HEK293T (cell line): ENCODE measurements around the gene APBB2.

Experiments used
- ARNT ChIP-seq: fragments of 450-650 bp; IDR thresholded peaks from 2 replicates; pipeline ENCODE4 v1.6.1; 2017; ENCODE audit warnings: mild to moderate bottlenecking
- BHLHE40 ChIP-seq: fragments of 450-650 bp; IDR thresholded peaks from 2 replicates; pipeline ENCODE4 v1.6.1; 2016; ENCODE audit warnings: mild to moderate bottlenecking, moderate library complexity, borderline replicate concordance
- ELF4 ChIP-seq: fragments of 450-650 bp; IDR thresholded peaks from 2 replicates; pipeline ENCODE4 v1.6.1; 2017; ENCODE audit warnings: antibody characterized with exemption
- FOXA1 ChIP-seq: fragments of 450-650 bp; IDR thresholded peaks from 2 replicates; pipeline ENCODE4 v1.6.1; 2016; ENCODE audit warnings: mild to moderate bottlenecking
- FOXM1 ChIP-seq: fragments of 450-650 bp; IDR thresholded peaks from 2 replicates; pipeline ENCODE4 v1.6.1; 2017; ENCODE audit warnings: mild to moderate bottlenecking, borderline replicate concordance
- NFRKB ChIP-seq: fragments of 450-650 bp; IDR thresholded peaks from 2 replicates; pipeline ENCODE4 v1.6.1; 2016; ENCODE audit warnings: mild to moderate bottlenecking, moderate library complexity
- SP1 ChIP-seq: fragments of 450-650 bp; IDR thresholded peaks from 2 replicates; pipeline ENCODE4 v1.6.1; 2017
- TARDBP ChIP-seq: fragments of 450-650 bp; IDR thresholded peaks from 2 replicates; pipeline ENCODE4 v1.6.1; 2016
- ZNF384 ChIP-seq: fragments of 450-650 bp; IDR thresholded peaks from 2 replicates; pipeline ENCODE4 v1.6.1; 2016

- TF ChIP-seq BHLHE40 = no peak
- TF ChIP-seq ELF4 = no peak
- no peak for TF ChIP-seq NFRKB
- no peak for TF ChIP-seq ZNF384
- TF ChIP-seq SP1 = no peak
- no peak for TF ChIP-seq ARNT
- TF ChIP-seq FOXM1 = no peak
- TF ChIP-seq FOXA1 = no peak
- TF ChIP-seq TARDBP = no peak
Observed at GRCh38 chr4:40938337-40938736, 276.0 kb downstream of the APBB2 start.
